WI38 (cell line): Measurements from ENCODE around the gene MGAT4A.

Experiments used
- H3K4me3 ChIP-seq: 2 replicates; pipeline ENCODE4 v1.5.1; 2011; ENCODE audit warnings: low read depth, mild to moderate bottlenecking, control low read depth, low read length
- TF ChIP-seq, protein P1 (sequence below): IDR thresholded peaks from 2 replicates; pipeline ENCODE4 v1.5.1; 2012; ENCODE audit warnings: low read depth, mild to moderate bottlenecking, control low read depth, low read length

The MGAT4A gene

DNA sequence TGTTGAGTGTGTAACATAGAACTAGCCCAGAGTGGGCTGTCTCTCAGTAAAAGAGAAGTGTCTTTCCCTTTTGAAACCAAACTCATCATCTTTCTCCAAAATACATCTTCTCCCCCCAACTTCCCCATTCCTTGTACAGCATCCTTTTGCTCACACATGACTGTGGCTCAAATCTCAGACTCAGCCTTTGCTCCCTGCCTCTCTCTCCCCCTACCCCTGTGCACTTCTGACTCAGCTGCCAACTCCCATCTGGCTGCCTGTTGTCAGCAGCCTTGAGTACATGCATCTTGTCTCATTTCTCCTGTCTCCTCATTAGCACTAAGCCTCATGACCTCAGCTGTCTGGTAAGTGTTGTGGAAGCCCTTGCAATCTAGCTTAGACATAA is 18.1 kb upstream of the MGAT4A start:
- H3K4me3 ChIP-seq = no peak overlapping the region
- TF ChIP-seq, protein P1, sequence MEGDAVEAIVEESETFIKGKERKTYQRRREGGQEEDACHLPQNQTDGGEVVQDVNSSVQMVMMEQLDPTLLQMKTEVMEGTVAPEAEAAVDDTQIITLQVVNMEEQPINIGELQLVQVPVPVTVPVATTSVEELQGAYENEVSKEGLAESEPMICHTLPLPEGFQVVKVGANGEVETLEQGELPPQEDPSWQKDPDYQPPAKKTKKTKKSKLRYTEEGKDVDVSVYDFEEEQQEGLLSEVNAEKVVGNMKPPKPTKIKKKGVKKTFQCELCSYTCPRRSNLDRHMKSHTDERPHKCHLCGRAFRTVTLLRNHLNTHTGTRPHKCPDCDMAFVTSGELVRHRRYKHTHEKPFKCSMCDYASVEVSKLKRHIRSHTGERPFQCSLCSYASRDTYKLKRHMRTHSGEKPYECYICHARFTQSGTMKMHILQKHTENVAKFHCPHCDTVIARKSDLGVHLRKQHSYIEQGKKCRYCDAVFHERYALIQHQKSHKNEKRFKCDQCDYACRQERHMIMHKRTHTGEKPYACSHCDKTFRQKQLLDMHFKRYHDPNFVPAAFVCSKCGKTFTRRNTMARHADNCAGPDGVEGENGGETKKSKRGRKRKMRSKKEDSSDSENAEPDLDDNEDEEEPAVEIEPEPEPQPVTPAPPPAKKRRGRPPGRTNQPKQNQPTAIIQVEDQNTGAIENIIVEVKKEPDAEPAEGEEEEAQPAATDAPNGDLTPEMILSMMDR = no peak

DNA sequence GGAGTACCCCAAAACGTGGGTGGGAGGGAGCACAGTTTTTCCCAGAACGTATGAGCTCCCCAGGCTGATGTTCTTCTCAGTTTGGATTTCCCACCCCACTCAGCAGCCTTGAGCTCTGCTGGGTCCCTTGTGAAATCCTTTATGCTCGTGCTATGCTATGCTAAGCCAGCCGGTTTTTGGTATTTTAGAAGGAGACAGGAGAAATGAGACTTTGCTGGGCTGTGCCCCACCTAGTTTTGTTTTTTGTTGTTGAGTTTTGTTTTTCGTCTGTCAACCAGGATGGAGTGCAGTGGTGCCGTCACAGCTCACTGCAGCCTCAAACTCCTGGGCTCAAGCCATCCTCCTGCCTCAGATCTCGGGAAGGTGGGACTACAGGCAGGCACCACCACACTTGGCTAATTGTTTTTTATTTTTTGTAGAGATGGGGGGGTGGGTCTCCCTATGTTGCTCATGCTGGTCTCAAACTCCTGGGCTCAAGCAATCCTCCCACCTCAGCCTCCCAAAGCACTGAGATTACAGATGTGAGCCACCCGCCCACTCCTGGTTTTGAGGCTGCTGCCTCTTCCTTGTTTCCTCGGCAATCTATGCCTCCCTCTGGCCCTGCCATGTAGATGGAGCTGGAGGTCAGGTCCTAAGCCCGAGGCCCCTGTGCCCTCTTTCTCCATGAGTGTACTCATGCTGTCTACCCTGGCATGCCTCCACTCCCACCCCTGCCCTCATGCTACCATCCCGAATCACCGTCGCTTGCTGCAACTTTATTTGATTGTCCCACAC is 17.5 kb upstream of the MGAT4A start:
- TF ChIP-seq, protein P1 = no peak
- H3K4me3 ChIP-seq = no peak overlapping the region

- TF ChIP-seq, protein P1 = no peak
These were observed 17.0 kb upstream of the MGAT4A start for GRCh38 chr2:98747888-98748287.

DNA sequence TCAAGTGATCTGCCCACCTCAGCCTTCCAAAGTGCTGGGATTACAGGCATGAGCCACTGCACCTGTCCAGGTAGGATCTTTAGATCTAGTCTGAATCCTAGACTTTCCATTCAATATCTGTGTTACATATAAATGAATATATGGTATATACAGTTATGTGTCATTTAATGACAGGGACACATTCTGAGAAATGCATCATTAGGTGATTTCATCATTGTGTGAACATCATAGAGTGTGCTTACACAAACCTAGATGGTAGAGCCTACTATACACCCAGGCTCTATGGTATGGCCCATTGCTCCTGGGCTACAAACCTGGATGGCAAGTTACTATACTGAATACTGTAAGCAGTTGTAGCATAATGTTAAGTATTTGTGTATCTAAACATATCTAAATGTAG is 15.5 kb upstream of the MGAT4A start:
- TF ChIP-seq, protein P1 = no peak
- no peak overlapping the region for H3K4me3 ChIP-seq

More at GRCh38 chr2:98747888-98748287, 17.0 kb upstream of the MGAT4A start:
- no peak overlapping the region for H3K4me3 ChIP-seq

- TF ChIP-seq, protein P1 = no peak
- H3K4me3 ChIP-seq = no peak overlapping the region
These were observed 13.7 kb upstream of the MGAT4A start for GRCh38 chr2:98744595-98744994.

GRCh38 chr2:98743835-98744234 is 12.9 kb upstream of the MGAT4A start:
- TF ChIP-seq, protein P1 = no peak

DNA sequence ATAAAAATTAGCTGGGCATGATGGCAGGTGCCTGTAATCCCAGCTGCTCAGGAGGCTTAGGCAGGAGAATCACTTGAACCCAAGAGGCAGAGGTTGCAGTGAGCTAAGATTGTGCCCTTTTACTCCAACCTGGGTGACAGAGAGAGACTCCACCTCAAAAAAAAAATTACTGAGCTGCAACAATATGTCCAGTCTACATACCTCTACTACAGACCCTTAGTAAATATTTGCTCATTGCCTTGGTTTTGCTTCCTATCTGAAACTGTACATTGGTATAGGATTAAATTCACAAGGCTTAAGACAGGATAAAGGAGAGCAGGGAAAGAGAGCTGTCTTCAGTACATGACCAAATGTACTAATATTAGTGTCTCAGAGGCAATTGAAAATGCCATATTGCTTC is 8.1 kb upstream of the MGAT4A start:
- H3K4me3 ChIP-seq = no peak overlapping the region
- TF ChIP-seq, protein P1 = no peak

More at GRCh38 chr2:98743835-98744234, 12.9 kb upstream of the MGAT4A start:
- no peak overlapping the region for H3K4me3 ChIP-seq
